Natural killer cell (primary cell): Measurements from ENCODE around the gene WDTC1. TPM values are rescaled to one million over a fixed set of nuclear protein-coding genes. Genes with fewer than 3 reads are reported as not detected.
A peak's percentile ranks its signal among the peaks of the same experiment; 100 is the strongest.
"Not testable (repeated sequence)": the region's sequence is repeated elsewhere in the genome, so short reads cannot be mapped to it uniquely, and the experiment has no call there.

ENCODE experiments used
- ATAC-seq, 3 donors: fragments of 150-1000 bp in 2 of 3; fragments of 200-7000 bp in 1 of 3; cut with Tn5 transposase; 1 replicate in 1 of 3; 2 replicates in 2 of 3; pipeline ENCODE4 v1.10.0; 2021; ENCODE audit warnings: mild to moderate bottlenecking in 2 of 3, moderate library complexity in 2 of 3
- DNase-seq, 2 donors: peaks; one replicate each; pipeline versions ENCODE4 v3.0.0 to v3.0.0-alpha.2; 2013 to 2021; ENCODE audit warnings: mixed read lengths in 1 of 2
- H3K27ac ChIP-seq: one replicate; pipeline ENCODE4 v1.5.1; 2013; ENCODE audit warnings: mild to moderate bottlenecking, low read length
- H3K27me3 ChIP-seq: one replicate; pipeline ENCODE4 v1.6.1; 2013; ENCODE audit warnings: low read length; ENCODE audit not compliant: control insufficient read depth, insufficient read depth
- H3K36me3 ChIP-seq: one replicate; pipeline ENCODE4 v1.6.1; 2013; ENCODE audit warnings: low read length; ENCODE audit not compliant: control insufficient read depth, insufficient read depth
- H3K4me1 ChIP-seq: one replicate; pipeline ENCODE4 v1.6.1; 2013; ENCODE audit warnings: low read length; ENCODE audit not compliant: control insufficient read depth, insufficient read depth
- H3K4me3 ChIP-seq: one replicate; pipeline ENCODE4 v1.5.1; 2013; ENCODE audit warnings: low read length
- H3K9me3 ChIP-seq: one replicate; pipeline ENCODE4 v1.6.1; 2013; ENCODE audit warnings: low read length; ENCODE audit not compliant: control insufficient read depth, insufficient read depth
- H3K27ac Mint-ChIP-seq, 2 donors: one replicate each; pipeline ENCODE4 v1.8.0; 2022; ENCODE audit warnings: mild to moderate bottlenecking in 2 of 2, mixed read lengths in 2 of 2, moderate library complexity in 1 of 2
- H3K27me3 Mint-ChIP-seq, 2 donors: one replicate each; pipeline ENCODE4 v1.8.0; 2022; ENCODE audit warnings: low read depth in 2 of 2, mixed read lengths in 2 of 2
- H3K36me3 Mint-ChIP-seq: one replicate; pipeline ENCODE4 v1.8.0; 2022; ENCODE audit warnings: mixed read lengths
- H3K4me1 Mint-ChIP-seq, 2 donors: one replicate each; pipeline ENCODE4 v1.8.0; 2022; ENCODE audit warnings: mixed read lengths in 2 of 2
- H3K4me3 Mint-ChIP-seq: one replicate; pipeline ENCODE4 v1.8.0; 2022; ENCODE audit warnings: mild to moderate bottlenecking, moderate library complexity, mixed read lengths
- H3K9me3 Mint-ChIP-seq, 2 donors: one replicate each; pipeline ENCODE4 v1.8.0; 2022; ENCODE audit warnings: mixed read lengths in 2 of 2
- WGBS: methylation state at CpG from one replicate; pipeline ENCODE4 v1.1.7; 2013; ENCODE audit warnings: missing lambda C conversion rate; ENCODE audit not compliant: insufficient coverage; 5-methylcytosine and 5-hydroxymethylcytosine counted together
- intact Hi-C: fragments of 100-400 bp; cut with micrococcal nuclease; formaldehyde crosslinking; loops from one replicate; pipeline ENCODE4 v1.14.2; 2022
- total RNA-seq, 4 donors: library from RNA; stranded (reverse); fragments of 120-200 nt in 1 of 4; gene quantifications; one replicate each; pipeline versions ENCODE4 v1.2.3 to v1.2.4, GENCODE V29; 2013 to 2022
- TF ChIP-seq, protein P1 (sequence below): fragments of 200-600 bp; IDR thresholded peaks from one replicate; pipeline ENCODE4 v1.8.0; 2022; ENCODE audit warnings: antibody characterized with exemption

The WDTC1 gene
- total RNA-seq, 3 donors from 2014 or later (not counting 1 experiment from before 2014, with no cell fraction given): 68.9 to 82.0 (median 81.7) TPM

DNA sequence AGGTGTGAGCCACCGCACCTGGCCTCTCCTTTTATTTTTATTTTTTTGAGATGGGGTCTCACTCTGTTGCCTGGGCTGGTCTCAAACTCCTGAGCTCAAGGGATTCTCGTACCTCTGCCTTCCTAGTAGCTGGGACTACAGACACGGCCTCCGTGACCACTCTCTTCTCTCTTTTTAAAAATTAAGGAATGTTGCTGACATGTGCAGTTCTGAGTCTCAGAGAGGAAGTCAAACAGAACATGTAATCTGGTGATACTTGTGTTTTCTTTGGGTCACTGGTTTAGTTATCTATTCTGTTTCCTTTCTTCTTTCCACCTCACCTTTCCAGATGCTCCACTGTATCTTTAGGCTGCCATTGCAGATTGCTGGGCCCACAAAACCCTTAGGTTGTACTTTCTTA lies 2.7 kb downstream of the WDTC1 start:
- Histone ChIP-seq H3K27me3 (no peaks in the 10 kb centered on the region), H3K9me3 (no peaks in the 10 kb centered on the region), H3K27ac (no peak overlapping the region), H3K4me3 (no peak overlapping the region), H3K4me1 (peaks cover 31% of the 10 kb centered on the region), H3K36me3 (no peaks in the 10 kb centered on the region)
- intact Hi-C loops: no loop called here
- Mint-ChIP-seq H3K36me3 (no peaks in the 10 kb centered on the region), H3K9me3 (no peaks in the 10 kb centered on the region), H3K27me3 (no peaks in the 10 kb centered on the region), H3K27ac (peak overlapping the region in 1 of 2 donors; percentile 10), H3K4me3 (no peak overlapping the region), H3K4me1 (peaks cover 42 to 53% of the 10 kb centered on the region in 2 donors)
- DNase-seq (no peak), ATAC-seq (no peak)
- WGBS: 95% methylated on average over 4 of the region's 4 CpGs
- TF ChIP-seq, protein P1, sequence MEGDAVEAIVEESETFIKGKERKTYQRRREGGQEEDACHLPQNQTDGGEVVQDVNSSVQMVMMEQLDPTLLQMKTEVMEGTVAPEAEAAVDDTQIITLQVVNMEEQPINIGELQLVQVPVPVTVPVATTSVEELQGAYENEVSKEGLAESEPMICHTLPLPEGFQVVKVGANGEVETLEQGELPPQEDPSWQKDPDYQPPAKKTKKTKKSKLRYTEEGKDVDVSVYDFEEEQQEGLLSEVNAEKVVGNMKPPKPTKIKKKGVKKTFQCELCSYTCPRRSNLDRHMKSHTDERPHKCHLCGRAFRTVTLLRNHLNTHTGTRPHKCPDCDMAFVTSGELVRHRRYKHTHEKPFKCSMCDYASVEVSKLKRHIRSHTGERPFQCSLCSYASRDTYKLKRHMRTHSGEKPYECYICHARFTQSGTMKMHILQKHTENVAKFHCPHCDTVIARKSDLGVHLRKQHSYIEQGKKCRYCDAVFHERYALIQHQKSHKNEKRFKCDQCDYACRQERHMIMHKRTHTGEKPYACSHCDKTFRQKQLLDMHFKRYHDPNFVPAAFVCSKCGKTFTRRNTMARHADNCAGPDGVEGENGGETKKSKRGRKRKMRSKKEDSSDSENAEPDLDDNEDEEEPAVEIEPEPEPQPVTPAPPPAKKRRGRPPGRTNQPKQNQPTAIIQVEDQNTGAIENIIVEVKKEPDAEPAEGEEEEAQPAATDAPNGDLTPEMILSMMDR: no peak

DNA sequence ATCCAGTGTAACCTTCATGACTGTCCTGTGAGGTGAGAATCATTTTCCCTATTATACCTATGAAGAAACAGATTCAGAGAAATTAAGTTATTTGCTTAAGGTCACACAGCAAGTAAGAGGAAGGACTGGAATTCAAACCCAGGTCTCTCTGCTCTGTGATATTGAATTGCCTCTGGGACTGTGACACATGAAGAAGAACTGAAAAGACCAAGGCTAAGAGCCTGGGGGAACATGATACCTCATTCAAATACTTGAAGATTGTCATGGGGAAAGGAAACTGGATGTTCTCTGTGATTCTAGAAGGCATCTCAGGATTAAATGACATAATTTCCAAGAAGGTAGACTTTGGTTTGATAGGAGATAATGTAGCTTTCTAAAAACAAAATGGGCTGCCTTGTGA lies 3.6 kb downstream of the WDTC1 start:
- Mint-ChIP-seq H3K27ac (peak overlapping the region in 1 of 2 donors; percentile 40), H3K9me3 (no peaks in the 10 kb centered on the region), H3K36me3 (no peaks in the 10 kb centered on the region), H3K4me1 (peaks cover 38 to 50% of the 10 kb centered on the region in 2 donors), H3K27me3 (no peaks in the 10 kb centered on the region), H3K4me3 (no peak overlapping the region)
- H3K9me3 ChIP-seq: no peaks in the 10 kb centered on the region
- intact Hi-C loops: no loop called here
- TF ChIP-seq, protein P1: no peak
- no peaks in the 10 kb centered on the region for H3K36me3 ChIP-seq
- no peaks in the 10 kb centered on the region for H3K27me3 ChIP-seq
- H3K4me3 ChIP-seq: no peak overlapping the region
- ATAC-seq (no peak), DNase-seq (no peak)
- H3K27ac ChIP-seq: no peak overlapping the region
- H3K4me1 ChIP-seq: peaks cover 27% of the 10 kb centered on the region

DNA sequence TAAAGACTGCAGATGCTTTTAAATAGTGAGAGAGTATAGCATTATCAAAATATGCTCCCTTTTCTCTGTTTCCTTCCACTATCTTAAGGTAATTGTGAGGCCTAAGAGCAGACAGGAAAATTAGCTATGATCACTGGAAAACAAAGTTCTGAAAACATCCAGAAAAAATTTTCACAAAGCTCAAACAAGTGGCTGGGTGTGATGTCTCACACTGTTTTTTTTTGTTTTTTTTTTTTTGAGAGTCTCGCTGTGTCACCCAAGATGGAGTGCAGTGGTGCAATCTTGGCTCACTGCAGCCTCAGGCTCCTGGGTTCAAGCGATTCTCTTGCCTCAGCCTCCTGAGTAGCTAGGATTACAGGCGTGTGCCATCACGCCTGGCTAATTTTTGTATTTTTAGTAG lies 7.2 kb downstream of the WDTC1 start:
- Mint-ChIP-seq H3K4me1 (peaks cover 19 to 26% of the 10 kb centered on the region in 2 donors), H3K36me3 (no peaks in the 10 kb centered on the region), H3K9me3 (no peaks in the 10 kb centered on the region), H3K27ac (peak overlapping the region; percentile 68 to 69), H3K4me3 (no peak overlapping the region), H3K27me3 (no peaks in the 10 kb centered on the region)
- H3K4me1 ChIP-seq: peaks cover 2% of the 10 kb centered on the region
- WGBS: 91% methylated on average over 4 of the region's 4 CpGs
- ATAC-seq: peak; percentile 46 to 78 (median 59)
- H3K4me3 ChIP-seq: no peak overlapping the region
- no peak overlapping the region for H3K27ac ChIP-seq
- H3K9me3 ChIP-seq: no peaks in the 10 kb centered on the region
- peaks cover 2% of the 10 kb centered on the region for H3K36me3 ChIP-seq
- no peak for DNase-seq
- TF ChIP-seq, protein P1: no peak
- H3K27me3 ChIP-seq: no peaks in the 10 kb centered on the region
- intact Hi-C loops: no loop called here

DNA sequence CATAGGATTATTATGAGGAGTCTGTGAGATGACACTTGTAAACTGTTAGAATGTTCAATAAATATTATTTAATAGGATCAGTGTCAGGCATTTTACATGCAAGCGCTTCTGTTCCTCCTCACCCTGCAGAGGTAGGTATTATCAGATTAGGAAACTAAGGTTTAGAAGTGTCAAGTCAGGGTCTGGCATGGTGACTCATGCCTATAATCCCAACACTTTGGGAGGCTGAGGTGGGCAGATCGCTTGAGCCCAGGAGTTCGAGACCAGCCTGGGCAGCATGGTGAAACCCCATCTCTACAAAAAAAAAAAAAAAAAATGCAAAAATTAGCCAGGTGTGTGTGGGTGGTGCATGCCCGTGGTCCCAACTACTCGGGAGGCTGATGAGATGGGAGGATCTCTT lies 9.2 kb downstream of the WDTC1 start:
- H3K36me3 ChIP-seq, intact Hi-C loops, H3K27me3 Mint-ChIP-seq, ATAC-seq, H3K9me3 Mint-ChIP-seq, H3K27ac Mint-ChIP-seq, H3K4me1 ChIP-seq, H3K9me3 ChIP-seq, DNase-seq, H3K27me3 ChIP-seq, H3K36me3 Mint-ChIP-seq, H3K27ac ChIP-seq, H3K4me3 Mint-ChIP-seq, H3K4me3 ChIP-seq: not testable (repeated sequence)
- H3K4me1 Mint-ChIP-seq: peaks cover 19 to 21% of the 10 kb centered on the region in 2 donors
- 89% methylated on average over 4 of the region's 5 CpGs for WGBS
